ENCODE data around the gene CMSS1.

CMSS1 gene

DNA sequence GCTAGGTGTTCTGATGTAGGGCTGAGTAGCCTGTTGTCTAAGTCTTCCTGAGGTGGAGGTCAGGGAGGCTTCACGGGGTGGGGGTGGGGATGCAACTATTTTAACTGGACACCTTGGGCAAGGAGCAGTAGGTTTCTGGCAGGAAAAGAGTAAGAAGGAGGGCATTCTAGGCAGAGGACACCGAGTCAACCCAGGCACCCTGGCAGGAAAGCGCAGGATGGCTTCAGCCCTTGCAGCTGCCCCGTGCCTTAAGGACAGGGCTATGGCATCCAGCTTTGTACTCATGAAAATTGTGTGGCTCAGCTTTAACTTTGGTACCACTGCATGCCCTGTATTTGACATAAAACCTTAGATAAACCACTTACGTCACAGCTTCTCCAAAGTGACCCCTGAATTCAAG lies 303.0 kb downstream of the CMSS1 start:
- Histone ChIP-seq H3K9ac (ENCODE audit: low read length) (no peak overlapping the region), H3K18ac (ENCODE audit: low read length) (no peak overlapping the region), H3K9me3 (ENCODE audit: insufficient read depth, low read depth, low read length) (no peaks in the 10 kb centered on the region), H2BK120ac (ENCODE audit: insufficient read depth, low read length, poor library complexity) (no peak overlapping the region), H4K12ac (ENCODE audit: low read depth, low read length) (no peak overlapping the region), H3K36me3 (ENCODE audit: control insufficient read depth in 1 of 2, insufficient read depth in 2 of 2, low read length in 2 of 2) (no peaks in the 10 kb centered on the region), H3K79me1 (ENCODE audit: low read length) (no peaks in the 10 kb centered on the region), H3K27ac (ENCODE audit: low read depth, low read length) (no peak overlapping the region), H3K4me1 (ENCODE audit: control insufficient read depth in 1 of 2, insufficient read depth in 2 of 2, low read length in 2 of 2) (no peaks in the 10 kb centered on the region), H2AK5ac (ENCODE audit: low read length) (no peak overlapping the region), H3K79me2 (ENCODE audit: control insufficient read depth, insufficient read depth, low read length, poor library complexity) (no peaks in the 10 kb centered on the region), H4K8ac (ENCODE audit: low read depth, low read length) (no peak overlapping the region), H3K4me3 (ENCODE audit: low read depth, low read length) (no peak overlapping the region), H3K4me2 (ENCODE audit: low read length) (no peak overlapping the region), H2BK12ac (ENCODE audit: low read length) (no peak overlapping the region), H2AFZ (ENCODE audit: insufficient read depth, low read length, poor library complexity) (no peak overlapping the region), H3K23ac (ENCODE audit: low read length) (no peak overlapping the region), H2BK5ac (ENCODE audit: low read depth, low read length, poor library complexity) (no peak overlapping the region), H3K4ac (ENCODE audit: low read depth, low read length) (no peak overlapping the region), H3K14ac (ENCODE audit: low read length) (no peak overlapping the region), H3K27me3 (ENCODE audit: insufficient read depth, low read length) (no peaks in the 10 kb centered on the region), H4K91ac (ENCODE audit: low read depth, low read length) (no peak overlapping the region)
- no peak for DNase-seq
- no CpG with 5 or more reads among the region's 5 CpGs for WGBS (ENCODE audit: extremely low coverage, insufficient coverage, insufficient read length)

GRCh38 chr3:100122321-100122720 lies 304.7 kb downstream of the CMSS1 start:
- H3K4me2 ChIP-seq (ENCODE audit: low read length), result no peak overlapping the region
- H3K27ac ChIP-seq (ENCODE audit: low read depth, low read length), result no peak overlapping the region
- no peak overlapping the region for H2AK5ac ChIP-seq (ENCODE audit: low read length)
- no peaks in the 10 kb centered on the region for H3K9me3 ChIP-seq (ENCODE audit: insufficient read depth, low read depth, low read length)
- H3K79me2 ChIP-seq (ENCODE audit: control insufficient read depth, insufficient read depth, low read length, poor library complexity), result no peaks in the 10 kb centered on the region
- no peak overlapping the region for H3K9ac ChIP-seq (ENCODE audit: low read length)
- no peak overlapping the region for H3K4me3 ChIP-seq (ENCODE audit: low read depth, low read length)
- H3K14ac ChIP-seq (ENCODE audit: low read length), result no peak overlapping the region
- no peak overlapping the region for H4K12ac ChIP-seq (ENCODE audit: low read depth, low read length)
- H2AFZ ChIP-seq (ENCODE audit: insufficient read depth, low read length, poor library complexity), result no peak overlapping the region
- H4K91ac ChIP-seq (ENCODE audit: low read depth, low read length), result no peak overlapping the region
- H4K8ac ChIP-seq (ENCODE audit: low read depth, low read length), result no peak overlapping the region
- no peak overlapping the region for H3K18ac ChIP-seq (ENCODE audit: low read length)
- no peak for DNase-seq
- no peak overlapping the region for H2BK5ac ChIP-seq (ENCODE audit: low read depth, low read length, poor library complexity)
- no peaks in the 10 kb centered on the region for H3K79me1 ChIP-seq (ENCODE audit: low read length)
- H3K4me1 ChIP-seq (ENCODE audit: control insufficient read depth in 1 of 2, insufficient read depth in 2 of 2, low read length in 2 of 2), result peaks cover 0 to 3% of the 10 kb centered on the region in 2 experiments
- H3K23ac ChIP-seq (ENCODE audit: low read length), result no peak overlapping the region
- H3K4ac ChIP-seq (ENCODE audit: low read depth, low read length), result no peak overlapping the region
- H3K36me3 ChIP-seq (ENCODE audit: control insufficient read depth in 1 of 2, insufficient read depth in 2 of 2, low read length in 2 of 2), result no peaks in the 10 kb centered on the region
- no peak overlapping the region for H2BK120ac ChIP-seq (ENCODE audit: insufficient read depth, low read length, poor library complexity)
- H3K27me3 ChIP-seq (ENCODE audit: insufficient read depth, low read length), result no peaks in the 10 kb centered on the region
- WGBS (ENCODE audit: extremely low coverage, insufficient coverage, insufficient read length), result no CpG with 5 or more reads among the region's 2 CpGs
- no peak overlapping the region for H2BK12ac ChIP-seq (ENCODE audit: low read length)

DNA sequence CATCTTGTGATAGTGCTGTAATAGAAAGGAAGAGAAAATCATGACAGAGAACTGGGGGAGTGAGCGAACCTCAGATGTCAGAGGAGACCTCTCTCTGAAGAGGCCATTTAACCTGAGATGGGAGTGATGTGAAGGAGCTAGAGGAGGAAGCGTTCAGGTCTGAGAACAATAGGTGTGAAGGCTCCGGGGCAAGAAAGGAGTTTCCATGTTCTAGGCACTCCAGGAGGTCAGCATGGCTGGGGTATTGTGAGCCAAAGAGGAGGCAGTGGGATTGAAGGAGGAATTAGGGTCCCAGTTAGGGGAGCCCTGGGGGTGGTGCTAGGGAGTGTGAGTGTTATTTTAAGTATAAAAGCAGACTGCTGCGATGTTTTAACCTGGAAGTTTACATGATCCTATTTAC lies 305.4 kb downstream of the CMSS1 start:
- WGBS (ENCODE audit: extremely low coverage, insufficient coverage, insufficient read length), result no CpG with 5 or more reads among the region's 4 CpGs
- H3K27ac ChIP-seq (ENCODE audit: low read depth, low read length), result no peak overlapping the region
- no peaks in the 10 kb centered on the region for H3K79me2 ChIP-seq (ENCODE audit: control insufficient read depth, insufficient read depth, low read length, poor library complexity)
- no peak overlapping the region for H3K4ac ChIP-seq (ENCODE audit: low read depth, low read length)
- H3K9me3 ChIP-seq (ENCODE audit: insufficient read depth, low read depth, low read length), result no peaks in the 10 kb centered on the region
- no peak overlapping the region for H2AFZ ChIP-seq (ENCODE audit: insufficient read depth, low read length, poor library complexity)
- no peaks in the 10 kb centered on the region for H3K36me3 ChIP-seq (ENCODE audit: control insufficient read depth in 1 of 2, insufficient read depth in 2 of 2, low read length in 2 of 2)
- no peak overlapping the region for H3K4me2 ChIP-seq (ENCODE audit: low read length)
- H3K23ac ChIP-seq (ENCODE audit: low read length), result no peak overlapping the region
- H4K91ac ChIP-seq (ENCODE audit: low read depth, low read length), result no peak overlapping the region
- no peak for DNase-seq
- no peak overlapping the region for H3K4me3 ChIP-seq (ENCODE audit: low read depth, low read length)
- no peaks in the 10 kb centered on the region for H3K79me1 ChIP-seq (ENCODE audit: low read length)
- H3K4me1 ChIP-seq (ENCODE audit: control insufficient read depth in 1 of 2, insufficient read depth in 2 of 2, low read length in 2 of 2), result peaks cover 3 to 8% of the 10 kb centered on the region in 2 experiments
- H2BK120ac ChIP-seq (ENCODE audit: insufficient read depth, low read length, poor library complexity), result no peak overlapping the region
- H4K8ac ChIP-seq (ENCODE audit: low read depth, low read length), result no peak overlapping the region
- H3K18ac ChIP-seq (ENCODE audit: low read length), result no peak overlapping the region
- H2BK12ac ChIP-seq (ENCODE audit: low read length), result no peak overlapping the region
- H4K12ac ChIP-seq (ENCODE audit: low read depth, low read length), result no peak overlapping the region
- H3K9ac ChIP-seq (ENCODE audit: low read length), result no peak overlapping the region
- H2AK5ac ChIP-seq (ENCODE audit: low read length), result no peak overlapping the region
- H3K27me3 ChIP-seq (ENCODE audit: insufficient read depth, low read length), result no peaks in the 10 kb centered on the region
- no peak overlapping the region for H2BK5ac ChIP-seq (ENCODE audit: low read depth, low read length, poor library complexity)
- no peak overlapping the region for H3K14ac ChIP-seq (ENCODE audit: low read length)

DNA sequence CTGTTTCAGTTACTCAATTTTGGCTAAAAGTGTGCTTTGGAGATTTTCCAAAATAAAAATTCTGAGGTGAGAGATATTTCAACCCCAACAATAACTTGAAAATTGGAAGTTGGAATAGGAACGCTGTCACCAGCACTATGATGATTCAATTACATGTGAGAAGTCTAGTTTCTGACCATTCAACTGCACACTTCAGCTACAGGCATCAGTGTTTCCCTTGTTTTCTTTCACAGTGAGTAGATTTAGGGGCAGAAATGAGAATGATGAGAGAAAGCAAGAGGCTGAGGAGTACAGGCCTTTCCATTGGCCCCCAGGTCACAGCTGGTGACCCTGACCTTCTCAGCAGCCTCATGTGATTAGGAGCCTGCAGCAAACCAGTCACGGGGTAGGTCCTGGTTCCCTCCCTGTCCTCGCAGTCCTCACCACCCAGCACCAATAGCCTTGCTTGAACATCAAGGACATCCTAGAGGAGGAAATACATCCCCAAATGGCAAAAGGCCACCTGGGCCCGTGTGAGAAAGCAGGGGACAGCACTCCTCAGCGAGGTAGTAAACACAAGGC lies 306.6 kb downstream of the CMSS1 start:
- Histone ChIP-seq H2AK5ac (ENCODE audit: low read length) (no peak overlapping the region), H3K79me1 (ENCODE audit: low read length) (no peaks in the 10 kb centered on the region), H3K18ac (ENCODE audit: low read length) (no peak overlapping the region), H3K4me2 (ENCODE audit: low read length) (no peak overlapping the region), H2AFZ (ENCODE audit: insufficient read depth, low read length, poor library complexity) (no peak overlapping the region), H3K27me3 (ENCODE audit: insufficient read depth, low read length) (no peaks in the 10 kb centered on the region), H3K9me3 (ENCODE audit: insufficient read depth, low read depth, low read length) (no peaks in the 10 kb centered on the region), H3K27ac (ENCODE audit: low read depth, low read length) (no peak overlapping the region), H3K4me1 (ENCODE audit: control insufficient read depth in 1 of 2, insufficient read depth in 2 of 2, low read length in 2 of 2) (peaks cover 3 to 8% of the 10 kb centered on the region in 2 experiments), H4K8ac (ENCODE audit: low read depth, low read length) (no peak overlapping the region), H3K36me3 (ENCODE audit: control insufficient read depth in 1 of 2, insufficient read depth in 2 of 2, low read length in 2 of 2) (no peaks in the 10 kb centered on the region), H3K79me2 (ENCODE audit: control insufficient read depth, insufficient read depth, low read length, poor library complexity) (no peaks in the 10 kb centered on the region), H2BK5ac (ENCODE audit: low read depth, low read length, poor library complexity) (no peak overlapping the region), H3K23ac (ENCODE audit: low read length) (no peak overlapping the region), H2BK12ac (ENCODE audit: low read length) (no peak overlapping the region), H3K9ac (ENCODE audit: low read length) (no peak overlapping the region), H3K4ac (ENCODE audit: low read depth, low read length) (no peak overlapping the region), H4K91ac (ENCODE audit: low read depth, low read length) (no peak overlapping the region), H4K12ac (ENCODE audit: low read depth, low read length) (no peak overlapping the region), H2BK120ac (ENCODE audit: insufficient read depth, low read length, poor library complexity) (no peak overlapping the region), H3K4me3 (ENCODE audit: low read depth, low read length) (no peak overlapping the region), H3K14ac (ENCODE audit: low read length) (no peak overlapping the region)
- WGBS (ENCODE audit: extremely low coverage, insufficient coverage, insufficient read length), result no CpG with 5 or more reads among the region's 5 CpGs
- DNase-seq, result no peak
